Left renal cortex interstitium (tissue), 4 donors: ENCODE data around the gene CCT4. TPM values are rescaled to one million over a fixed set of nuclear protein-coding genes. Genes with fewer than 3 reads are reported as not detected.
"Not testable (repeated sequence)": the region's sequence is repeated elsewhere in the genome, so short reads cannot be mapped to it uniquely, and the experiment has no call there.

ENCODE experiments used
- DNase-seq, 4 donors: peaks; one replicate each; pipeline ENCODE4 v3.0.0-alpha.2; 2013; ENCODE audit warnings: low read depth in 4 of 4, low spot score in 2 of 4, missing footprints in 1 of 4
- polyA plus RNA-seq, 4 donors: library from polyadenylated mRNA; unstranded; fragments of 120-200 nt; gene quantifications; one replicate each; pipeline ENCODE4 v1.2.1, GENCODE V29; 2013; ENCODE audit not compliant: insufficient read length in 4 of 4

The CCT4 gene, protein sequence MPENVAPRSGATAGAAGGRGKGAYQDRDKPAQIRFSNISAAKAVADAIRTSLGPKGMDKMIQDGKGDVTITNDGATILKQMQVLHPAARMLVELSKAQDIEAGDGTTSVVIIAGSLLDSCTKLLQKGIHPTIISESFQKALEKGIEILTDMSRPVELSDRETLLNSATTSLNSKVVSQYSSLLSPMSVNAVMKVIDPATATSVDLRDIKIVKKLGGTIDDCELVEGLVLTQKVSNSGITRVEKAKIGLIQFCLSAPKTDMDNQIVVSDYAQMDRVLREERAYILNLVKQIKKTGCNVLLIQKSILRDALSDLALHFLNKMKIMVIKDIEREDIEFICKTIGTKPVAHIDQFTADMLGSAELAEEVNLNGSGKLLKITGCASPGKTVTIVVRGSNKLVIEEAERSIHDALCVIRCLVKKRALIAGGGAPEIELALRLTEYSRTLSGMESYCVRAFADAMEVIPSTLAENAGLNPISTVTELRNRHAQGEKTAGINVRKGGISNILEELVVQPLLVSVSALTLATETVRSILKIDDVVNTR
- 100 to 1,000 TPM; 151 to 188 (median 178) TPM for polyA plus RNA-seq

DNA sequence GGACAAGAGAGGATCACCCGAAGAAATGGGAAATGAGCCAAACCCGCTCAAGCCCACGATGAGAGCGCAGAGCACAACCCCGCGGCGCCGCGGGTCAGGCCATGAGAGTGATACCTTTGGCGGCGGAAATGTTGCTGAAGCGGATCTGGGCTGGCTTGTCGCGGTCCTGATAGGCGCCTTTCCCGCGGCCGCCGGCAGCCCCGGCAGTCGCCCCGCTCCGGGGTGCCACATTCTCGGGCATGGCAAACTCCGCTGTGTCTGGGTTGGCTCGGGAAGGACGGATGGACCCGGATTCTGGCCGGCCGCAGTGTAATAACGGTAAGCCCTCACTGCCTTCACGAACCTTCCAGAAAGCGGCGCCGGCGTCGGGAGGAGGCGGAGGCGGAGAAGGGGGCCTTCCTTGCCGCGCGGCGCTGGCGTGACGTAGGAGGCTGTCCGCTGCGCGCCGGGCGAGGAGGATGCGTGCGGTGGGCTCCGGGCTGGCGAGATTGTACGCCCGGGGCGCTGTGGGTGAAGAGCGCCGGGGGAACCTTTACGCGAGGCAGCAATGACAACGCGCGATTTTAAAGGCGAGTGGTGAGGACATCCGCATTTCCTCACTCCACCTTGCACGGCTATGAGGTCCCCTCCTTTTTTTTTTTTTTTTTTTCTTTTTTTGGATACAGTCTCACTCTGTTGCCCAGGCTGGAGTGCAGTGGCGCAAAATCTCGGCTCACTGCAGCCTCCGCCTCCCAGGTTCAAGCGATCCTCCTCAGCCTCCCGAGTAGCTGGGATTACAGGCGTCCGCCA is at the start of gene CCT4:
Gene CCT4 (minus strand): TSS at position 390 of the 789 bp plus-strand sequence. CDS start 149 bp downstream, at position 241.
- DNase-seq, result peak; percentile 78 to 90 (median 86)

DNA sequence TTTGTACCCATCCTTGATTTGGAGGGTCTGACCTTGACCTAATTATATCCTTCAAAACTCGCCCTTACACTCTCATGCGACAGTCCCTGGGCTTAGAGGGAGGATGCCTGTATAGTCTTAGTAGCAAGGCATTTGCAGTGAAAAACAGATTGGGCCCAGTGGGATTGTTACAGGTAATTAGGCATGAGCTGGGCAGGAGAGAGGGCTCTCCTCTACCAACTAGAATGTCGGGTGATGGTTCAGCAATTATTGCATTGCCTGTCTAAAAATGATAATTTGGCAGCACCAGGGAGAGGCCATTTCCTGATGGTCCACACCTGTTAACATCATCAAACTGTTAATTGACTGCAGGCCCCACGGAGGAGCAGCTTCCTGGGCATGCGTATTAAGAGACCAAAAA is 49.4 kb upstream of the CCT4 start:
- DNase-seq, result no peak

DNA sequence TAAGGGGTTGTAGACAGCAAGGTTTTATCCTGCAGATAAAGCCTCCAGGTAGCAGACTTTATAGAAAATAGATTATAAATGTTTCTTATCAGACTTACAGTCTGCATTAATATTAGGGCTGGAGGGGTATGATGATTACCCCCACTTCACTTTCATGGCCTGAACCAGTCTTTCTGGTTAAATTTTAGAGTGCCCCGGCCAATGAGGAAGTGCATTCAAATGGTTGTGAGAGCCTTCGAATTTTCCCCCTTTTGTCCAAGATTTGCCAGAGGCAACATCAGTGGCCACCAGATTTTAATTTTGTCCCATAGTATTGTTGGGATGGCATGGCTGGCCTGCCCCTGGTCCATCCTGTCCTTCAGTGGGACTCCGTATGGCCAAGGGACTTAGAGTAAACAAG is 48.6 kb upstream of the CCT4 start:
- DNase-seq, result no peak

DNA sequence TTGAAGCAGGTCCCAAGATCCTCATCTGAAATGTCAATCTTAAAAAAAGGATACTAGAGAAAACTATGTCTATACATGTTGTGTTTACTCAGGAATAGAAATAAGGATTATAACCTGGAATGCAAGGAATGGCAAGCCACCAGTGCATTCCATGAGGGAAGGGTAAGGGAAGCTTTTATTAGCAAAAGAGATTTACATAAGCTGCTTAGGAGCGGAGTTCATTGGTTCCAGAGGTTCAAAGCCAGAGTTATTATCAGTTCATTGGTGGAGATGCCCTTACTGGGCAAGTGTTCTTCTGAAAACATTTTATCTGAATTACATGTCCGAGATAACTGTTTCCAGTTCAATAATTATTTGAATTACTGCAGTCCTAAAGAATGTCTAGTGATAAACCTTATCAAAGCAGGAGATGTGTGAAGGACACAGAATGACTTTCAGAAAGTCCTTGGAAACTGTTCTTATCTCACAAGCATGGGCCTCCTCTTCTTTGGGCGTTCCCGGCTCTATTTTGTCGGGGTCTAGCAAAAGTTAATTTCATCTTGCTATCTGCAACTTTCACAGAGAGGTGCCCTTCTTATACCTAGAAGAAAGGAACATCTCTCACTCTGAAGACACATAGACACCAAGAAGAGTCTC is 40.5 kb upstream of the CCT4 start:
- no peak for DNase-seq

DNA sequence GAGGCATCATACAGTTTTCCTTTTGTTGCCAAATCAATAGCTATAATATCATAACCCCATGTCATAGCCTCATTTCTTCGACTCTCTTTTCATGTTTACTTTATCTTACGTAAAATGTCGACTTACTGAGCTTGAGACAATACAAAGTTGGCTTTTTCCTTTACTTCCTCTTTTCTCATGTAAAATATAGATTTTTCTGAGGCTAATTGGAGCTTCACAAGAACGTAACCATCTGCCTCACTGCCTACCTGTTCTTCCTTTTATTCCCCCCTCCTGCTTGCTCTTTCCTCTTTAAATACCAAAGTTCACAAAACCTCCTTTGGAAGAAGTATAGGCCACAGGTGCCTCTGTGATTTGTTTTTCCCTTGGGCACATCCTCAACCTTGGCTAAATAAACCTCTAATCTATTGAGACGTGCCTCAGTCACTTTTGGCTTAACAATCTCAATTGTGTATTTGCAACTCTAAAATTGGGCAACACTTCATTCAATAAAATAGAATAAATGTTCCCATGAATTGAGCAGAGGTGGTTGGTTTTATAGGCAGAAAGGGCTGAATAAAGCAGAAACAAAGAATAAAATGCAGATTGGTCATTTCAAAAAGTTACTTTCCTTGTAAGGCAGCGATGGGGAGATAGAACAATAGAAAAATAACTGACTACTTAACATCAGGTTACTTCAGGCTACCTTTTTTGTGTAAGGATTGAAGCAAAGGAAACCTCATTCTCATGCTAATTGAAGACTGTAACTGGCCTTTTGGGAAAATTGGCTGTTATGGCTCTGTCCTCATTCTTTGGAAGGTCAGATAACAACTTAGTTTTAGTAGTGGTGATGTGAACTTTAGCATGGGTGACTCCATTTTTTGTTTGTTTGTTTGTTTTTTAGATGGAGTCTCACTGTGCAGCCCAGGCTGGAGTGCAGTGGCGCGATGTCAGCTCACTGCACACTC is 38.3 kb upstream of the CCT4 start:
- DNase-seq, result no peak

DNA sequence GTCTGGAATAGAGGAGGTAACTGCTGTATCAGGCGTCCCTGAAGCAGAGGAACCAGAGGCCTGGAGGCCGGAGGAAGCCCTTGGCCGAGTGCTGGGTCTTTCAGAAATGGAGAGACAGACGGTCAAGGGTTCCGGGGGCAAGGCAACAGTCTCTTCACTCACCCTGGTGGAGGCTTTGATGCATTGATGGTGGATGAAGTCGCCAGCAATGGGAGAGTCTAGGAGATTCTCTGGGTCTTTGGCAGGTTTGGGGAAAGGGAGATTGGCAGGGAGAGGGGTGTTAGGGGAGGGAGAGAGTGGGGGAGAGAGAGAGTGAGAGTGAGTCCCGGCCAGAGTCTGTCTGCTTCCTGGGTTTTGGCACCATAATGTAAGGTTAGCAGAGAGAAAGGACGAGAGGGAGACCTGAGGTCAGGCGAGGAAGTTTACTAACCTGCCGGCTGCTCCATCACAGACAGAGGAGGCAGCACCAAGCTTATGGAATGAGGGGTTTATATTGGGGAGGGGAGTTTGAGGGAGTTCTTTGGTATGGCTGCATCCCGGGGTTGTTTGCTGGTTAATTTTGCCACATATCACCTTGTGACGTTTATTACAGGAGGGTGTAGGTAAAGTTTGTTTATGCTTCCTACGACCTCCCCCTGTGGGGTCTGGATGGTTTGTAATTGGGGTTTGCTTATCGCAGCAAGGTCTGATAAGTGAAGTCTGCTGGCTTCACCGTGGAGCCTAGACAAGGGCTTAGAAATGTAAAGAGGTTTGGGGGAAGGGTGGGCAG is 36.6 kb upstream of the CCT4 start:
- DNase-seq, result no peak

DNA sequence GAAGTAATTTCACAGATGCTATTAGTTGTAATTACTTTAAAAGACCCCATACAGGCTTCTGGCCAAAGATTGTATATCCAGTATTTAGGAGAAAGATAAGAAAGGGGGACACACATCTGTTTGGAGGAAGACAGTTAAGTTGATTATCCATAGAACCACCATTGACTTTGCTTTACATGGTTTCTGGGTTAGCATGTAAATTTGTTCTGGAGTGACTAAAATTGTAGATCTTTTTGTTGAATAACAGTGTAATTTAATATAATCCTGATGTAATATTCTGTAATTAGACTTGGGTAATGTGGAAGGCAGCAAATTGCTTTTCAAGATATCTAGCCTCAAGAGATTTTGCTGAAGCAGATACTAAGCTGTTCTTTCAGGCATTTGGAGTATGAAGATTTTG is 34.3 kb upstream of the CCT4 start:
- no peak for DNase-seq

DNA sequence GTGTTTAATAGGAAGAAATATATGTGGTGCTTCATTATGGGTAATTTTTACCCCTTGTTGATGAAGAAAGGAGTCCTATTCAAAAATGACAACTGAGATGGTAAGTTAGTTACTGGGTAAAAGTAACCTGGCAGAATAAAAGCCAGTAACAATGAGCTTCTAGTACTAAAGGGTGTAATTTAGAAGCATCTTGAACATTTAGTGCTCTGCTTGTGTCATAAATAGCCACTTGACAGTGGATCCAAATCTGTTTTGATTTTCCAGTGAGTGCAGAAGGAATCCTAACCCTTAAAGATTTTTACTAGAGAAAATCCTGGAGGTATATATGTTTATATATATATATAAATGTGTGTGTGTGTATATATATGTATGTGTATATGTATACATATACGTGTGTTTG is 32.1 kb upstream of the CCT4 start:
- no peak for DNase-seq

DNA sequence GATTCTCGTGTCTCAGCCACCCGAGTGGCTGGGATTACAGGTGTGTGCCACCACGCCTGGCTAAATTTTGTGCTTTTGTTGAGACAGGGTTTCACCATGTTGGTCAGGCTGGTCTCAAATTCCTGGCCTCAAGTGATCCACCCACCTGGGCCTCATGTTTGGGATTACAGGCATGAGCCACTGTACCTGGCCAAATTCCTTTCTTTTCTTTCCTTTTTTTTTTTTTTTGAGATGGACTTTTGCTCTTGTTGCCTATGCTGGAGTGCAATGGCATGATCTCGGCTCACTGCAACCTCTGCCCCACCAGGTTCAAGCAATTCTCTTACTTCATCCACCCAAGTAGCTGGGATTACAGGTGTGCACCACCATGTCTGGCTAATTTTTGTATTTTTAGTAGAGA is 26.3 kb upstream of the CCT4 start:
- not testable (repeated sequence) for DNase-seq

DNA sequence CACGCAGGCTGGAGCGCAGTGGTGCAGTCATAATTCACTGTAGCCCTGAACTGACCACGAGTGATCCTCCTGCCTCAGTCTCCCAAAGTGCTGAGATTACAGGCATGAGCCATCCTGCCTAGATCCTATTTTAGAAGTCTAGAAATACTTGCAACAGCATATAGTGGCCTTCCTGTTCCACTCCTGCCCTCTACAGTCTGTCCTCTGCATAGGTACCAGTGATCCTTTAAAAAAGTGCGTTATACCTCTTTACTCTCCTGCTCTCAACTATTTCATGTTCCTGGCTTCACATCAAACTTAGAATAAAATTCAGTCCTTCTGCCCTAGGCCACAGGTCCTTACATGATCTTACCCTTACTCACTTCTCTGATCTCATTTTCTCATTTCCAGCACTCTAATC is 23.1 kb upstream of the CCT4 start:
- no peak for DNase-seq

DNA sequence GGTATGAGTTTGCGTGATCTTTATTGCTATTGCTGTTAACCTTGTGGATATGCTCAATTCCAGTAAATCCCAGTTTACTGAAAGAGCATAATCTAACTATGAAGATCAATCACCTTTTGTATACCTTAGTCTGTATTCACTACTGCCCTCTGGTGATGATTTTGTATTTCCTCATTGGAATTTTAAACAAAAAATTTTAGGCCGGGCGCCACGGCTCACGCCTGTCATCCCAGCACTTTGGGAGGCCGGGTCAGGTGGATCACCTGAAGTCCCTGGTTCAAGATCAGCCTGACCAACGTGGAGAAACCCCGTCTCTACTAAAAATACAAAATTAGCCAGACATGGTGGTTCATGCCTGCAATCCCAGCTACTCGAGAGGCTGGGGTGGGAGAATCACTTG is 22.1 kb upstream of the CCT4 start:
- no peak for DNase-seq

DNA sequence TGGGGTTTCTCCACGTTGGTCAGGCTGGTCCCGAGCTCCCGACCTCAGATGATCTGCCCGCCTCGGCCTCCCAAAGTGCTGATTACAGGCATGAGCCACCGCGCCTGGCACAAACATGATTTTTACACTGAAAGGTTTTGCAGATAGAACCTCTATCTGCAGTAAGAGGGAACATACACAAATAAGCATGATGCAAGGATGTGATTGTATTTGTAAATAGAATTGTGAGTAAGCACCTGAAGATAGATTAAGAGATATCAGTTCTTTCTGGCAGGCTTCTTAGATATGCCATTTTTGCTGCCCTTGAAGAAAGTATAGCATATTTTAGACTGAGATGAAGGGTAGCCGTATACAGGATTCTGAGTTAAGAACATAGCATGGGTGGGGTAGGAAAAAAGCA is 20.7 kb upstream of the CCT4 start:
- DNase-seq, result no peak

DNA sequence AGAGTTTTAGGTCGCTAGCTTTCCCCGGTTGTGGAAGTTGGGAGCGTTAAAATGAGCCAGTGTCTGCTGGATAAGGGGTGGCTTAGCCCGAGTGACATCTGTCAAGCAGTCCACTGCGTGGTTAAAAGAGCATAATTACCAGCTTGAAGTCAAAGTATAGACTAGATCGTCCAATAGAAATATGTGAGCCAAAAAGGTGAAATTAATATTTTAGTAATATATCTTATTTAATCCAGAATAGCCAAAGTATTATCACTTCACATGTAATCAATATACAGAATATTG is 17.7 kb upstream of the CCT4 start:
- no peak for DNase-seq

DNA sequence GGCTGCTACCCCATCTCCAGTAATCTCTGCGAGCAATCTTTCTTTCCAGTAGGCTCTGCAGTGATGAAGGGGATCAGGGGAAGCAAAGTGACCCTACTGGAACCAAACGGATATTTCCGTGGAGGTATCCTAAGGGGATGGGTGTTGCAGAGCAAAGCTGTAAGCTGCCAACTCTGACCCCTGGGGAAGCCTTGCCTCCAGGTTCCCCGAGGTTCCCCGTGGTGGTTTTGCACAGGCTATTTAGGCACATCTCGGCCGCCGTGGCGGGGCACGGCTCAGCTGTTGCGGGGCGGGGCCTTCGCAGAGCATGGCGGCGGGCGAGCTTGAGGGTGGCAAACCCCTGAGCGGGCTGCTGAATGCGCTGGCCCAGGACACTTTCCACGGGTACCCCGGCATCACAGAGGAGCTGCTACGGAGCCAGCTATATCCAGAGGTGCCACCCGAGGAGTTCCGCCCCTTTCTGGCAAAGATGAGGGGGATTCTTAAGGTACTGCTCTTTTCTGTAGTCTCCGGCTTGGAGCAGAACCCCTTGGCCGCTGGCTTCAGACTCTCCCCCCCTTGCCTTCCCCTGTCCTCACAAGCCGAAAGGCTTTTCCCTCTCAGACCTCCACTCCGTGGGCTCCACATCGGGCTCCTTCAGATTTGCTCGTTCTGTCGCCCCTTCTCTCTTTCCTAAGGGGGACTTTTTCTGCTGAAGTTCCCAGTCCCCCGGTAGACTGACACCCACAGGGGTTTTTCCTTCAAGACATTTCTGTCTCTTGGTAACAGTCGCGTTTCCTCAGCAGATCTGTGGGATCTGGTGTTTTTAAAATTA is 17.1 kb upstream of the CCT4 start, which contains the start of gene COMMD1:
Gene COMMD1 (plus strand): TSS at position 303 of the 814 bp plus-strand sequence. CDS start 5 bp downstream, at position 308.
- peak; percentile 34 to 67 (median 59) for DNase-seq

DNA sequence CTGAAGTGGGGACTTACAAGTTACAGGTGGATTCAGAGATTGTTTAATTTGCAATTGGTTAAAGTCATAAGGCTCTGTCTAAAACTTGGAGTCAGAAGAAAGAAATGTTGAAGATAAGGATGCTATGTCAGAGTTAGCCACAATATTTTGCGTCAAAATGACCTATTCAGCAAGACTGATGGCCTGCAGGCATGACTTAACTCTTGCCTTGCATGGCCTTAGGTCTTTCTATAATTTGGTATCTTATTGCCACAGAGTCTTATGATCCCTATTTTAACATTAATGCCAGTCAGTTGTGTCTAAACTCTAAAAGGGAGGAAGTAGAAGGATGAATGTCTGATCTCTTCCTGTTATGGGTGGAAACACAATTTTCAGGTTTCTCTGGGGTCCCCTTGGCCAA is 11.8 kb upstream of the CCT4 start:
- DNase-seq, result no peak

DNA sequence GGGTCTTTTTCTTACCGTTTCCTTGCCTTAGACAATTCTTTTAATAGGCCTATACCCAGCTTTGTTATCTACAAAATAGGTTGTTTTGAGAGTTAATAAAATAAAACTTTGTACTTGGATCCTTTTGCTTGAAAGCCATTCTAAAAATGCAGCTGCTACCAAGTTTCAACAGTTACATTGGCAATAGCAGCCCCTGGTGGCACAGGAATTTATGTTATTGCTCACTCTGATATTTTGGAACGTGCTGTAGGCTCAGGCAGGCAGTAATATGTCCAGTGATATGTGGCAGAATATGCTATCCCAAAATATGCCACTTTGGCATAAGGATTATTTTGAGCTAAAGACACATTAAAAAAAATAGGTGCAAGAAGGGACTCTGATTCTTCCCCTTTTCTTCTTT is 10.4 kb upstream of the CCT4 start:
- no peak for DNase-seq

DNA sequence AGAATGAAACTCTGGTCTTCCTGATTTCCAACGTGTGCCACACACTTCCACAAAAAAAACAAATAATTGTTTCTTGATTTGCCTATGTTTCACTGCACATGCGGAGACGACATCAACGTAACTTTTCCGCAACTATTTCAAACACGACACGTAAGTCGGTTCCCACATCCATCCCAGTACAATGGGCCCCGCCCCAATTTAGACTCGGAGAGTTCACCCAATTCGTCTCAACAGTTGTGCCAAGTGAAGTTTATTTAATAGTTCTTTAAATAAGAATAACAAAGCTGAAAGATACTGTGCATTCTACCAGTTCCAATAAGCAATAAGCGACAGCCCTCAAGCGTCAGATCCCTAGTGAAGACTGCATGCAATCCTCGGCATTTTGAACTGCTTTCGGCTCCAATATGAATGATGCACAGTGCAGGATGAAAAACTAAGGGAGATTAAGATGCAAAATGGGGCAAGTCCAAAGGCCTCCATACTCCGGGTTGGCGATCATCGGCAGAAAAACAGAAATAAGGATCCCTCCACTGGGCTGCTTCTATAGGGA is 664 bp downstream of the CCT4 start:
- peak in 1 of 4 donors; percentile 32 for DNase-seq

DNA sequence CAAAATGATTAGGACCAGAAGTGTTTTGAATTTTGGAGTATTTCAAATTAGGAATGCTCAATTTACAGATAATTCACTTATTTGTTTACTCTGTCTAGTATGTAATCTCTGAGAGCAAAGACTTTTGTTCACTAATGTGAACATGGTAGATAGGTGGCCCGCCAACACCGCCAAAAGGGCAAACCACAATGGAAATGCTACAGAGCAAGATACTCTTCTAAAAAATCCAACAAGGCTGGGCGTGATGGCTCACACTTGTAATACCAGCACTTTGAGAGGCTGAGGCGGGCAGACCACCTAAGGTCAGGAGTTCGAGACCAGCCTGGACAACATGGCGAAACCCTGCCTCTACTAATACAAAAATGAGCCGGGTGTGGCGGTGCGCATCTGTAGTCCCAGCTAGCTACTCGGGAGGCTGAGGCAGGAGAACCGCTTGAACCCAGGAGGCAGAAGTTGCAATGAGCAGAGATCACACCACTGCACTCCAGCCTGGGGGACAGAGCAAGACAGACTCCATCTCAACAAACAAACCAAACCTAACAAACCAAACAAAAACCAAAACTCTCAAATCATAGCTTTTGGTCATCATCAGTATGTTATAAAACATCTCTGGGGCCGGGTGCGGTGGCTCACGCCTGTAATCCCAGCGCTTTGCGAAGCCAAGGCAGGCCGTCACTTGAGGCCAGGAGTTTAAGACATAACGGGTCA is 2.4 kb downstream of the CCT4 start:
- no peak for DNase-seq
